SK-N-MC (cell line): ENCODE measurements around the gene GLS2.

Source experiments
- DNase-seq: peaks from one replicate; pipeline ENCODE4 v3.0.0-alpha.2; 2011; ENCODE audit warnings: low read depth, low spot score
- H3K27ac ChIP-seq: fragments of 200-600 bp; sonication (generic); 2 replicates; pipeline ENCODE4 v1.5.1; 2016; ENCODE audit warnings: mixed run types
- H3K36me3 ChIP-seq: fragments of 200-600 bp; sonication (generic); 2 replicates; pipeline ENCODE4 v1.6.1; 2017; ENCODE audit warnings: antibody characterized with exemption, low read length, mixed read lengths; ENCODE audit not compliant: insufficient read depth
- H3K4me3 ChIP-seq: fragments of 200-600 bp; sonication (generic); 2 replicates; pipeline ENCODE4 v1.5.1; 2016
- H3K9ac ChIP-seq: fragments of 200-600 bp; sonication (generic); 2 replicates; pipeline ENCODE4 v1.8.0; 2017; ENCODE audit warnings: mixed run types, mixed read lengths; ENCODE audit not compliant: insufficient read length
- H3K9me3 ChIP-seq: fragments of 200-600 bp; sonication (generic); 2 replicates; pipeline ENCODE4 v1.6.1; 2017; ENCODE audit warnings: low read depth, mild to moderate bottlenecking, antibody characterized with exemption, low read length, moderate library complexity, mixed read lengths
- EZH2 ChIP-seq: fragments of 200-600 bp; sonication (generic); IDR thresholded peaks from one replicate; pipeline ENCODE4 v1.6.1; 2017; ENCODE audit warnings: antibody characterized with exemption
- FOXP2 ChIP-seq: optimal IDR thresholded peaks from 2 replicates; pipeline ENCODE3; 2011; ENCODE audit warnings: mild to moderate bottlenecking, moderate library complexity; ENCODE audit not compliant: insufficient read depth; ENCODE audit errors: extremely low read length, control extremely low read depth
- POLR2AphosphoS5 ChIP-seq: IDR thresholded peaks from 2 replicates; pipeline ENCODE4 v1.6.1; 2012; ENCODE audit warnings: mild to moderate bottlenecking, low read depth, low read length, borderline replicate concordance

Gene GLS2

DNA sequence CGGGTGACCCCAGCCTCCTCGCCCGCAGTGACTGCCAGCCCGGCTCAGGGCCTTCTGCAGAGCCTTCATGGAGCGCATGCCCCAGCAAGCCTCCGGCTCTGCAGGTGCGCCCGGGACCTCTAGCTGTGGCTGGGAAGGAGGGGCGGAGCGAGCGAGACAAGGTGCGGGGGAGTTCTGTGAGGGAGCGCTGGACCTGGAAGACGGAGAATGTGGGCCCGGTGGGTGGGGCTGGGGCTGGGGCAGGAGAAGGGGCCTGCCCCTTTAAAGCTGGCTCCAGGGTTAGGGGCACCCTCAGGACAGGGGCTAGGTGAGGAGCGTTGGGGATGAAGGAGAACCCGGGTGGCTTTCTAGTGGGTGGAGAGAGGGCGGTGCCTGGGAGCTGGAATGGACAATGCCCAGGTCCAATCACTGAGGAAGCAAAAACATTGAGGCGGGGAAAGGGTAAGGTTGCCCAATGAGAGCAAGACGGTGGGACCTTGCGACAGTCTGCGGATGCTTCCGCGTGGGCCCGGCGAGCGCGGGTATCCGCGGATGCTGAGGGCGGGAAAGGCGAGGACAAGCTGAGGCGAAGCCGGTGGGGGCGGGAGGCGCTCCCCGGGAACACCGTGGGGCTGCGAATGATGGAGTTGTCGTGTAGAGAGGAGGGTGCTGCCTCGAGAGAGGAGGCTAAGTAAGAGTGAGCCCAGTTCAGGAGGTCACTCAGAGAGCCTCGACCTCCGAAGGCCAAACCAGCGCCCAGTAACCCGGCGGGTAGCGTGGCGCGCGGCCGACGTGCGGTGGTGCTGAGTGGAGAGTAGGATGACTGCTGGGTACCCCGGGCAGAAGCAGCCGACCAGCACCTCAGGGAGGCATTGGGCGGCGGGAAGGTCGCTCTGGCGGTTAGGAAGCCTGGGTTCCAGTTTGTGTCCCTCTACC, at the start of gene GLS2:
Gene GLS2, minus strand, starts transcription at position 121 of the 915 bp plus-strand sequence. Its CDS starts 43 bp downstream, at position 78.
- Histone ChIP-seq H3K36me3 (no peaks in the 10 kb centered on the region), H3K9me3 (no peaks in the 10 kb centered on the region), H3K9ac (no peak within 1 kb of the TSS), H3K4me3 (peak within 1 kb of the TSS; percentile 74), H3K27ac (no peak within 1 kb of the TSS)
- DNase-seq = no peak
- TF ChIP-seq FOXP2 = no peak
- no peak for TF ChIP-seq POLR2AphosphoS5
- no peak for TF ChIP-seq EZH2

DNA sequence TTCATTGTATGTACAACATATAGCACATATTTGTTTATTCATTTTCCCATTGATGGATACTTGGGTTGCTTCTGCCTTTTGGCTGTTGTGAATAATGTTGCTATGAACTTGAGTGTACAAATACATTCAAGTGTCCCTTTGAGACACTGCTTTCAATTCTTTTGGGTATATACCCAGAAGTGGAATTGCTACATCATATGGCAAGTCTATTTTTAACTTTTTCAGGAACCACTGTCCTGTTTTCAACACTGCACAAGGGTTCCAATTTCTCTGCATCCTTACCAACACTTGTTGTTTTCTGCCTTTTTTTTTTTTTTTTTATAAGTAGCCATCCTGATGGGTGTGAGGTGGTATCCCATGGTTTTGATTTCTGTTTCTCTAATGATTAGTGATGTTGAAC, 49.6 kb upstream of the GLS2 start:
- Histone ChIP-seq H3K9me3 (no peaks in the 10 kb centered on the region), H3K4me3 (no peak overlapping the region), H3K9ac (no peak overlapping the region), H3K36me3 (no peaks in the 10 kb centered on the region), H3K27ac (no peak overlapping the region)
- no peak for DNase-seq
- TF ChIP-seq FOXP2 (no peak), EZH2 (no peak), POLR2AphosphoS5 (no peak)

DNA sequence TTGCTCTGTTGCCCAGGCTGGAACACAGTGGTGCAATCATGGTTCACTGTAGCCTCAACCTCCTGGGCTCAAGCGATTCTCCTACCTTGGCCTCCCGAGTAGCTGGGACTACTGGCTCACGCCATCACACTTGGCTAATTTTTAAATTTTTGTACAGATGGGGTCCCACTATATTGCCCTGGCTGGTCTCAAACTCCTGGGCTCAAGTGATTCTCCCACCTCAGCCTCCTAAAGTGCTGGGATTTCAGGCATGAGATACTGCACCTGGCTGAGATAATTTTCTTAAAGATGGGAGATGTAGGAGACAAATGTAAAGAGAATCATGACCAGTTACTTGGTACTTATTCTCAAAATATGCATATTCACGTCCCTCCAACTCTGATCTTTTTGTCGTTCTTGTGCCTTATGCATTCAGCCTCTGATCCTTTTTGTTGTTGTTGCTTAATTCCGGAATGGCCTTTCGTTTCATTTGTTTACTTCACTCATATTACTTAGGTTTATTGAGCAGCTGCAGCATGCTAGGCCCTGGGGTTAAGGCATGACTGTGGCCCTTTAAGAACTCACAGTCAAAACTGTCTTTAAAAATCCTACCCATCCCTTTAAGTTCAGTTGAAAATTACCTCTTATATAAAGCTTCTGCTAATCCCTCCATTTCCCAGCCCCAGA, 42.6 kb upstream of the GLS2 start:
- TF ChIP-seq POLR2AphosphoS5 (no peak), EZH2 (no peak), FOXP2 (no peak)
- no peak overlapping the region for H3K27ac ChIP-seq
- H3K9ac ChIP-seq = no peak overlapping the region
- H3K36me3 ChIP-seq = no peaks in the 10 kb centered on the region
- H3K9me3 ChIP-seq = no peaks in the 10 kb centered on the region
- no peak overlapping the region for H3K4me3 ChIP-seq
- no peak for DNase-seq

DNA sequence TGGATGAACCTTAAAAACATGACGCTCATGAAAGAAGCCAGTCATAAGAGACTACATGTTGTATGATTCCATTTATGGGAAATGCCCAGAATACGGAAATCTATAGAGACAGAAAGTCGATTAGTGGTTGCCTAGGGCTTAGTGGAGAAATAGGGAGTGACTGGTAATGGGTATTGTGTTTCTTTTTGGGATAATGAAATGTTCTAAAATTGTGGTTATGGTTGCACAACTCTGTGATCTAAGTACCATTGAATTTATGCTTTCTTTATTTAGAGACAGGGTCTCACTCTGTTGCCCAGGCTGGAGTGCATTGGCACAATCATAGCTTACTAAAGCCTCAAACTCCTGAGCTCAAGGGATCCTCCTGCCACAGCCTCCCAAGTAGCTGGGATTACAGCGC, 41.7 kb upstream of the GLS2 start:
- no peak for TF ChIP-seq EZH2
- TF ChIP-seq FOXP2 = no peak
- Histone ChIP-seq H3K9me3 (no peaks in the 10 kb centered on the region), H3K27ac (0 out of 2 replicates have a peak overlapping the region, but pooled peaks have one; percentile 8), H3K9ac (no peak overlapping the region), H3K4me3 (no peak overlapping the region), H3K36me3 (no peaks in the 10 kb centered on the region)
- no peak for DNase-seq

DNA sequence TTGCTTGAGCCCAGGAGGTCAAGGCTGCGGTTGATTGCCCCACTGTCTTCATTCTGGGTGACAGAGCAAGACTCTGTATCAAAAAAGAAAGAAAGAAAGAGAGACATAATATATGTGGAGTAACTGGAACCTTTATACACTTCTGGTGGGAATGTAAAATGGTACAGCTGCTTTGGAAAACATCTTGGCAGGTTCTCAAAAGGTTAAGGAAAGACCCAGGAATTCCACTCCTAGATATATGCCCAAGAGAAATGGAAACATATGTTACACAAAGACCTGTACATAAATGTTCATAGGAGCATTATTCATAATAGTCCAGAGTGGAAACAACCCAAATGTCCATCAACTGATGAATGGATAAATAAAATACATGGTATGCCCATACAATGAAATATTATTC, 40.9 kb upstream of the GLS2 start:
- H3K27ac ChIP-seq = no peak overlapping the region
- no peak for DNase-seq
- no peaks in the 10 kb centered on the region for H3K36me3 ChIP-seq
- H3K9me3 ChIP-seq = no peaks in the 10 kb centered on the region
- H3K4me3 ChIP-seq = no peak overlapping the region
- no peak overlapping the region for H3K9ac ChIP-seq
- TF ChIP-seq EZH2 (no peak), POLR2AphosphoS5 (no peak), FOXP2 (no peak)

DNA sequence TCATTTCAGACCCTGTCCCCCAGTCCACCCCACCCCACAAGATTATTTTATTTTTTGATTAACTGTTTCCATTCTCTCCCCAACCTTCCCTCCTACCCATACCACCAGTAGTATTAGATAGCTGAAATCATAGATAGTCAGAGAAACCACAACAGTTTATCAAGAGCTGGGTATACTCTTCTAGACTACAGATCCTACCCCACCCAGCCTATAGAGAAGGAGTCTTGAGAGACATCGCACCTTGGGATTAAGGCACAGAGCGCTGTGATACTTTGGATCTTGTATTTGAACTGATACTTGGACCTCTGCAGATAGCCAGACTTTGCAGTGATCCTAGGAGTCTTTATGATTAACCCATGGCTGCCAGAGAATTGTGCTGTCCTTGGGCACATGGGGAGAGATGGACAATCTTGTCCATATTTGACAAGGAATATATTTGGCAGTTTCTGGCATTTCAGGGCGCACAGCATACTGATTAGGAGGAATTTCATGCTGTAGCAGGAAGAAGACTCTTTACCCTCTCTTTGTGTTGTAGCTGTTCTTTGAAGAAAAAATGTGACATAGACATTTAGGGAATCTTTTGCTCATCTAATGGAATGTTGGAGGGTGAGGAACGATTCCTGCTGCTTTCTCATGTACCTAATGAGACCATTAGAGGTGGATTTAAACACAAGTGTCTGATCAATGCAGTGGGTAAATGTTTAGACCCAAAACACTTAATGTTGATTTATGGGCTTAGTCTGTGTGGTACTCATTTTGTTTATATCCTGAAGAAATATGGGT, 34.6 kb upstream of the GLS2 start:
- no peak for TF ChIP-seq POLR2AphosphoS5
- TF ChIP-seq EZH2 = no peak
- no peak for DNase-seq
- H3K36me3 ChIP-seq = no peaks in the 10 kb centered on the region
- H3K27ac ChIP-seq = peak overlapping the region; percentile 93
- H3K4me3 ChIP-seq = peak overlapping the region; percentile 95
- no peaks in the 10 kb centered on the region for H3K9me3 ChIP-seq
- H3K9ac ChIP-seq = peak overlapping the region; percentile 93

DNA sequence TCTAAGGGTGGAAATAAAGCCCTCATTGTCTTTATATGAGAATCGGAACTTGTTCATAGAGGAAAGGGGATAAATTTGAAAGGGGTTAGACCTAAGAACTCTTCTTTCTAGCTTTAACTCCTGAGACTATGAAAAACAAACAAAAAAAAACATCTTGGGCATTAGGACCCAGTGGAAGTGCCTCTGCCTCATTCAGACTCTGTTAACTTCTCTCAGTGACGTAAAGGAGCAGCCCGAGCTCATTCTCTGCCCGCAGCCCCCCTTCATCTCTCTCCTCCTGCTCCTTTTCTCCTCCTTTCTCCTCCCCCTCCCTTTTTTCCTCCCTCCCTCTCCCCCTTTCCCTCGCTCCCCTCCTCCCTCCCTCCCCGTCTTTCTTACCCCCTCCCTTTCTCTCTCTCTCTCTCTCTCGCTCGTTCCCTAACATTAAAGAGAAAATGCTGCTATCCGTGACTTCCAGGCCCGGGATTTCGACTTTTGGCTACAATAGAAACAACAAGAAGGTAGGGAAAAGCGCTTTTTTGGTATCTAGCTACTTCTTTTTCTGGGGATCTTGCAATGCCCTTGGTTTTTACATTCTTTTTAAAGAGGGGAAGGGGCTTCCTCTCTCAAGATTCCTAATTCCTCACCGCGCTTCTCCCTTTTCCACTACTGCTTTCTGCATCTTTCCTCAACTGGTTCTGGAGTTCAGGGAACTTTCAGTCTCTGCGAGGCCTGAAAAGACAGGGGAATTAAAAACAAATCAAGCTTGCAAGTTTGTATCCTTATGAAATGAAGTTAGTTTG, 33.8 kb upstream of the GLS2 start, which contains the start of gene RBMS2:
Gene RBMS2, plus strand, starts transcription at position 231 of the 782 bp plus-strand sequence. Its CDS starts 204 bp downstream, at position 435.
- Histone ChIP-seq H3K9ac (peak within 1 kb of the TSS; percentile 93), H3K4me3 (peak within 1 kb of the TSS; percentile 95), H3K27ac (peak within 1 kb of the TSS; percentile 93), H3K36me3 (no peaks in the 10 kb centered on the region), H3K9me3 (no peaks in the 10 kb centered on the region)
- DNase-seq = peak; percentile 71
- peak; percentile 56 for TF ChIP-seq POLR2AphosphoS5
- TF ChIP-seq FOXP2 = no peak

DNA sequence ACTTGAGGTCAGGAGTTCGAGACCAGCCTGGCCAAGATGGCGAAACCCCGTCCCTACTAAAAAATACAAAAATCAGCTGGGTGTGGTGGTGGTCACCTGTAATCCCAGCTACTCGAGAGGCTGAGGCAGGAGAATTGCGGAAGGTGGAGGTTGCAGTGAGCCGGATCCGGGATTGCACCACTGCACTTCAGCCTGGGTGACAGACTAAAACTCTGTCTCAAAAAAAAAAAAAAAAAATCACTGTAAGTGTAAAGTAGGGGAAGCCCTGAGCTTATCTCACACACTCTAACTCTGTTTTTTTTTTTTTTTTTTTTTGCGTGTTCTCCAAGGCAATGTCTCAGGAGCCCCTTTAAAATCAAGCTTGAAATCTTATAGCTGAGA, 33.2 kb upstream of the GLS2 start:
- TF ChIP-seq EZH2 (no peak), FOXP2 (no peak), POLR2AphosphoS5 (no peak)
- no peak for DNase-seq
- Histone ChIP-seq H3K9me3 (no peaks in the 10 kb centered on the region), H3K27ac (peak overlapping the region; percentile 84), H3K9ac (peak overlapping the region; percentile 68), H3K4me3 (peak overlapping the region; percentile 95), H3K36me3 (no peaks in the 10 kb centered on the region)
